Hepatocyte (in vitro differentiated cells): ENCODE results near the gene DDX20.

Experiments used
- EZH2 ChIP-seq: fragments of 200-600 bp; sonication (generic); IDR thresholded peaks from 2 replicates; pipeline ENCODE4 v1.6.1; 2016; ENCODE audit warnings: antibody characterized with exemption, mild to moderate bottlenecking, borderline replicate concordance
- TF ChIP-seq, protein P1 (sequence below): fragments of 200-600 bp; sonication (generic); IDR thresholded peaks from 2 replicates; pipeline ENCODE4 v1.5.1; 2016; ENCODE audit warnings: antibody characterized with exemption, mild to moderate bottlenecking; ENCODE audit not compliant: poor library complexity

DNA sequence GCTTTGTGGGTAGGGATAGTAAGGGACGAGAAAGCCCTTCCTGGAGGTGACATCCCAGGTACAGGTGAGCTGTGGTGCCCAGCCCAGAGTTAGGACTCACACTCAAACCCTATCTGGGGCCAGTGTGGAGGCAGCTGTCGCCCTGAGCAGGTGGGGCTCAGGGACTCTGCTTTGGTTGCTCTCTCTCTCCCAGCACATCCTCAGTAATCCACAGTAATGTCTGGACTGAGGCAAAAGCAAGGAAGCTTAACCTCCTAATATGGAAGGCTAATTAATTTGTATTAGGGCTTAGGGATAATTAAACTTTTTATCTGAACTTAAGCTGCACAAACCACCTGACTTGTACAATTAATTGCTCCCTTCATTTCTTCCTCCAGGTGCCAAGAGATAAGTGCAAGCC lies 38.2 kb downstream of the DDX20 start:
- TF ChIP-seq, protein P1, sequence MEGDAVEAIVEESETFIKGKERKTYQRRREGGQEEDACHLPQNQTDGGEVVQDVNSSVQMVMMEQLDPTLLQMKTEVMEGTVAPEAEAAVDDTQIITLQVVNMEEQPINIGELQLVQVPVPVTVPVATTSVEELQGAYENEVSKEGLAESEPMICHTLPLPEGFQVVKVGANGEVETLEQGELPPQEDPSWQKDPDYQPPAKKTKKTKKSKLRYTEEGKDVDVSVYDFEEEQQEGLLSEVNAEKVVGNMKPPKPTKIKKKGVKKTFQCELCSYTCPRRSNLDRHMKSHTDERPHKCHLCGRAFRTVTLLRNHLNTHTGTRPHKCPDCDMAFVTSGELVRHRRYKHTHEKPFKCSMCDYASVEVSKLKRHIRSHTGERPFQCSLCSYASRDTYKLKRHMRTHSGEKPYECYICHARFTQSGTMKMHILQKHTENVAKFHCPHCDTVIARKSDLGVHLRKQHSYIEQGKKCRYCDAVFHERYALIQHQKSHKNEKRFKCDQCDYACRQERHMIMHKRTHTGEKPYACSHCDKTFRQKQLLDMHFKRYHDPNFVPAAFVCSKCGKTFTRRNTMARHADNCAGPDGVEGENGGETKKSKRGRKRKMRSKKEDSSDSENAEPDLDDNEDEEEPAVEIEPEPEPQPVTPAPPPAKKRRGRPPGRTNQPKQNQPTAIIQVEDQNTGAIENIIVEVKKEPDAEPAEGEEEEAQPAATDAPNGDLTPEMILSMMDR = no peak
- TF ChIP-seq EZH2 = no peak
